ENCODE data around the gene CACNA1C.

- TF ChIP-seq CTCF (IDR thresholded peaks at IDR 0.05) = no peak
- TF ChIP-seq POLR2A (IDR thresholded peaks at IDR 0.05) = no peak
These were observed 6.0 kb downstream of the CACNA1C start for GRCh38 chr12:2058837-2059236.

Measured in tibial nerve (tissue), 3 donors.